Kidney (tissue), 14 donors: ENCODE results near the gene MAPK10. TPM values are rescaled to one million over a fixed set of nuclear protein-coding genes. Genes with fewer than 3 reads are reported as not detected.

Experiments
- DNase-seq, 5 donors: peaks; one replicate each; pipeline ENCODE4 v3.0.0-alpha.2; 2013 to 2020
- FAIRE-seq: peaks from 2 replicates; lab custom pipeline; 2012; peaks lifted over from hg19 to GRCh38; lab: Jason Lieb, UNC
- H3K27ac ChIP-seq, 2 donors: one replicate each; pipeline ENCODE4 v1.7.0; 2013; ENCODE audit warnings: low read depth in 2 of 2, low read length in 2 of 2, inconsistent platforms in 1 of 2
- H3K27me3 ChIP-seq: one replicate; pipeline ENCODE4 v1.7.1; 2013; ENCODE audit warnings: low read length, inconsistent platforms; ENCODE audit not compliant: control insufficient read depth, insufficient read depth
- H3K36me3 ChIP-seq, 3 donors: one replicate each; pipeline versions ENCODE4 v1.7.0 to v1.7.1; 2013; ENCODE audit warnings: low read length in 3 of 3, control low read depth in 1 of 3, inconsistent platforms in 1 of 3; ENCODE audit not compliant: insufficient read depth in 3 of 3, control insufficient read depth in 2 of 3
- H3K4me1 ChIP-seq, 3 donors: one replicate each; pipeline versions ENCODE4 v1.7.0 to v1.7.1; 2013; ENCODE audit warnings: low read length in 3 of 3, inconsistent platforms in 1 of 3, low read depth in 1 of 3; ENCODE audit not compliant: control insufficient read depth in 2 of 3, insufficient read depth in 2 of 3
- H3K4me3 ChIP-seq, 3 donors: one replicate each; pipeline versions ENCODE4 v1.7.0 to v1.8.1; 2013; ENCODE audit warnings: low read length in 3 of 3, control low read depth in 1 of 3, inconsistent platforms in 1 of 3
- H3K9ac ChIP-seq, 3 donors: one replicate each; pipeline versions ENCODE4 v1.7.0 to v1.7.1; 2013; ENCODE audit warnings: low read length in 3 of 3, control low read depth in 1 of 3, inconsistent platforms in 1 of 3
- H3K9me3 ChIP-seq, 3 donors: one replicate each; pipeline versions ENCODE4 v1.7.0 to v1.7.1; 2013; ENCODE audit warnings: low read length in 3 of 3, control low read depth in 1 of 3, inconsistent platforms in 1 of 3; ENCODE audit not compliant: control insufficient read depth in 2 of 3, insufficient read depth in 1 of 3
- CTCF ChIP-seq: IDR thresholded peaks from 3 replicates; pipeline ENCODE4 v1.5.1; 2012; ENCODE audit warnings: mild to moderate bottlenecking, moderate library complexity, borderline replicate concordance; ENCODE audit not compliant: insufficient read depth; ENCODE audit errors: extremely low read depth
- intact Hi-C: fragments of 100-400 bp; cut with DNase I; formaldehyde crosslinking; loops from one replicate; pipeline ENCODE4 v1.11.1; 2022
- polyA plus RNA-seq: library from polyadenylated mRNA; stranded (reverse); fragments of 350-450 nt; fragmentation: Illumina TruSeq; extraction: RNeasy Lipid Tissue Mini Kit (QIAGEN cat#74804); gene quantifications from one replicate; pipeline ENCODE4 v1.2.3, GENCODE V29; 2014; ENCODE audit warnings: low read depth, low replicate concordance; ENCODE audit not compliant: insufficient read depth
- total RNA-seq: library from RNA; stranded (reverse); fragmentation: NEBNext Ultra II Directional; extraction: Animal tissue kit (Norgen Biotek cat#: 25700); gene quantifications from one replicate; pipeline ENCODE4 v1.2.1, GENCODE V29; 2021
- donor health status: control.
- donor health status: control.
- donor health status: control.
- donor health status: control.
- donor health status: control.
- donor health status: DM: yes; HTN: yes; CAD: no.
- donor health status: Normal renal cell carcinoma (clear cell type).

MAPK10 gene
- total and polyA plus RNA-seq, 2 donors from 2014 or later: 27.6 to 54.5 TPM

GRCh38 chr4:86006057-86006456, 353.8 kb downstream of the MAPK10 start:
- DNase-seq: no peak
- TF ChIP-seq CTCF: no peak

GRCh38 chr4:86004030-86004429, 355.8 kb downstream of the MAPK10 start:
- Histone ChIP-seq H3K4me1 (no peaks in the 10 kb centered on the region), H3K9ac (no peak overlapping the region), H3K27ac (no peak overlapping the region), H3K9me3 (no peaks in the 10 kb centered on the region), H3K27me3 (no peaks in the 10 kb centered on the region), H3K36me3 (peaks cover 0 to 24% (median 12%) of the 10 kb centered on the region in 3 donors), H3K4me3 (no peak overlapping the region)
- FAIRE-seq: no peak
- no peak for TF ChIP-seq CTCF
- DNase-seq: no peak
- intact Hi-C loops: no loop called here

More at GRCh38 chr4:86006057-86006456, 353.8 kb downstream of the MAPK10 start:
- Histone ChIP-seq H3K4me3 (no peak overlapping the region), H3K27me3 (no peaks in the 10 kb centered on the region), H3K4me1 (no peaks in the 10 kb centered on the region), H3K9me3 (no peaks in the 10 kb centered on the region), H3K36me3 (peaks cover 0 to 20% (median 9%) of the 10 kb centered on the region in 3 donors), H3K27ac (no peak overlapping the region), H3K9ac (no peak overlapping the region)
- no peak for FAIRE-seq
- intact Hi-C loops: no loop called here

DNA sequence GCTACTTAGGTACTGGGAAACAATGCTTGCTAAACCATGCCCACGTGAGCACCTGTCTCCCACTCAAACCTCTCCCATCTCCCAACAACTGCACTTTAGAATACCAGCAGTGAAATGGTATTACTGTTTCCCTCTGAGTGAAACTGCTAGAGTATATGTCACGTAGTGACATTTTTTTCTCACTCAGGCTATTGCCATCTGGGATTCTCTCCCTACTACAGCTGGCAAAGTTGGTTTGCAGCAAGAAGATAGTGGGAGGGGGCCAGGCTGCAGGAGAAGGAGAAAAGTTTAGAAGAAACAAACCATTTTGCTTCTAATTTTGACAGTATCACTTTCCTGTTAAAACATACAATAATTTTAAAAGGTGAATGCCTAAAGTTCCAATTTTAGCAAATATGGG, 358.3 kb downstream of the MAPK10 start:
- Histone ChIP-seq H3K36me3 (peaks cover 0 to 28% (median 12%) of the 10 kb centered on the region in 3 donors), H3K4me3 (no peak overlapping the region), H3K9me3 (no peaks in the 10 kb centered on the region), H3K27ac (no peak overlapping the region), H3K9ac (no peak overlapping the region), H3K4me1 (no peaks in the 10 kb centered on the region), H3K27me3 (no peaks in the 10 kb centered on the region)
- TF ChIP-seq CTCF: no peak
- DNase-seq (no peak), FAIRE-seq (no peak)
- intact Hi-C loops: no loop called here

DNA sequence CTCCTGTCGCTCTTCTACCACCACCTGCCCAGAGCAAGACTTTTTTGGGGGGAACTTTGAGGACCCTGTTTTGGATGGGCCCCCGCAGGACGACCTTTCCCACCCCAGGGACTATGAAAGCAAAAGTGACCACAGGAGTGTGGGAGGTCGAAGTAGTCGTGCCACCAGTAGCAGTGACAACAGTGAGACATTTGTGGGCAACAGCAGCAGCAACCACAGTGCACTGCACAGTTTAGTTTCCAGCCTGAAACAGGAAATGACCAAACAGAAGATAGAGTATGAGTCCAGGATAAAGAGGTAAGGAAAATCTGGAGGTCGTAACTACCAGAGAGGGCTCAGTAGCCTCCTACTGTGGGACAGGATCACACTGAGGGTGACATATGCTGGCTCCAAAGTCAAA, 364.5 kb downstream of the MAPK10 start:
- TF ChIP-seq CTCF: no peak
- intact Hi-C loops: no loop called here
- no peak for FAIRE-seq

More for the DNA sequence above, 364.5 kb downstream of the MAPK10 start:
- H3K36me3 ChIP-seq: peaks cover 14 to 33% (median 20%) of the 10 kb centered on the region in 3 donors
- no peak overlapping the region for H3K9ac ChIP-seq
- H3K4me3 ChIP-seq: no peak overlapping the region
- no peak overlapping the region for H3K27ac ChIP-seq
- H3K4me1 ChIP-seq: no peaks in the 10 kb centered on the region
- H3K9me3 ChIP-seq: no peaks in the 10 kb centered on the region
- no peaks in the 10 kb centered on the region for H3K27me3 ChIP-seq
- no peak for DNase-seq
